HL-60 (cell line): ENCODE measurements around the gene ZNF92.
"Not testable (repeated sequence)": the region's sequence is repeated elsewhere in the genome, so short reads cannot be mapped to it uniquely, and the experiment has no call there.

ENCODE experiments used
- CTCF ChIP-seq: IDR thresholded peaks from one replicate; pipeline ENCODE4 v1.5.1; 2011; ENCODE audit warnings: low read length, control low read depth, inconsistent platforms; ENCODE audit not compliant: insufficient read depth
- POLR2AphosphoS5 ChIP-seq: IDR thresholded peaks from 2 replicates; pipeline ENCODE4 v1.6.1; 2012; ENCODE audit warnings: low read depth
- REST ChIP-seq: IDR thresholded peaks from 2 replicates; pipeline ENCODE4 v1.6.1; 2012; ENCODE audit warnings: low read depth; ENCODE audit not compliant: insufficient replicate concordance
- SPI1 ChIP-seq: IDR thresholded peaks from 2 replicates; pipeline ENCODE4 v1.6.1; 2012; ENCODE audit warnings: low read depth, mild to moderate bottlenecking, borderline replicate concordance

- not testable (repeated sequence) for TF ChIP-seq CTCF, POLR2AphosphoS5, SPI1, REST
These were observed 25.0 kb downstream of the ZNF92 start for GRCh38 chr7:65398671-65399070.
